HEK293 (cell line): ENCODE measurements around the gene CKS2.

Source experiments
- GLI4 ChIP-seq: fragments of 450-650 bp; formaldehyde crosslinking; IDR thresholded peaks from 2 replicates; pipeline ENCODE4 v1.5.1; 2016; ENCODE audit warnings: missing biosample characterization, missing genetic modification characterization
- KLF8 ChIP-seq: fragments of 450-650 bp; formaldehyde crosslinking; IDR thresholded peaks from 2 replicates; pipeline ENCODE4 v1.5.1; 2016; ENCODE audit warnings: missing biosample characterization, missing genetic modification characterization
- ZBTB8A ChIP-seq: fragments of 450-650 bp; formaldehyde crosslinking; IDR thresholded peaks from 2 replicates; pipeline ENCODE4 v1.5.1; 2016; ENCODE audit warnings: missing biosample characterization, missing genetic modification characterization
- ZNF311 ChIP-seq: fragments of 450-650 bp; formaldehyde crosslinking; IDR thresholded peaks from 2 replicates; pipeline ENCODE4 v1.5.1; 2017; ENCODE audit warnings: missing biosample characterization, missing genetic modification characterization, borderline replicate concordance
- ZNF335 ChIP-seq: fragments of 450-650 bp; formaldehyde crosslinking; conservative IDR thresholded peaks from 2 replicates; pipeline ENCODE4 v1.5.1; 2016; ENCODE audit warnings: missing biosample characterization, missing genetic modification characterization
- ZNF48 ChIP-seq: fragments of 450-650 bp; formaldehyde crosslinking; IDR thresholded peaks from 2 replicates; pipeline ENCODE4 v1.5.1; 2016; ENCODE audit warnings: missing biosample characterization, missing genetic modification characterization
- ZNF624 ChIP-seq: fragments of 450-650 bp; formaldehyde crosslinking; IDR thresholded peaks from 2 replicates; pipeline ENCODE4 v1.5.1; 2017; ENCODE audit warnings: missing biosample characterization, missing genetic modification characterization
- ZNF747 ChIP-seq: fragments of 450-650 bp; formaldehyde crosslinking; IDR thresholded peaks from 2 replicates; pipeline ENCODE4 v1.5.1; 2016; ENCODE audit warnings: missing biosample characterization, missing genetic modification characterization
- ZNF830 ChIP-seq: fragments of 450-650 bp; IDR thresholded peaks from 2 replicates; pipeline ENCODE4 v1.5.0; 2018; ENCODE audit warnings: missing biosample characterization, missing genetic modification characterization, low read depth, mild to moderate bottlenecking, moderate library complexity
- TF ChIP-seq, protein P1 (sequence below): fragments of 450-650 bp; formaldehyde crosslinking; IDR thresholded peaks from 2 replicates; pipeline ENCODE4 v1.5.1; 2016; ENCODE audit warnings: missing biosample characterization, missing genetic modification characterization
- TF ChIP-seq, protein P2 (sequence below): fragments of 450-650 bp; formaldehyde crosslinking; IDR thresholded peaks from 2 replicates; pipeline ENCODE4 v1.5.1; 2016; ENCODE audit warnings: missing biosample characterization, missing genetic modification characterization

DNA sequence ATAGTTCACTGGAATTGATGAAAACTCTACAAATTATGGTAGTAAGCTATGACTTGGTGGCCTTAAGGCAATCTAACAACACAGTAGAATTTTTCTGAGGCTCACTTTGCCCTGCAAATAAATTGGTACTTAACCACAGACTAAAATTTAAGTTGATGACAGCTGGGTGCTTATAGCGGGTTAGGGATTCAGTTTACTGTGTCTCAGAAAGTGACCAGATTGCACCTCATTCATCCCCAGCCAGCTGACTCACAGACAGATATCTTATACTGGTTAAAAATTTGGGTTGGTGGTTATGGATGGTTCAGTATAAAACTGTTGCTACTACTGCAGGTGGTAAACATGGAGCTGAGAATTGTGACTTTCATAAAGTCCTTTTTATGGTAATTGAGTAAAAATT, 2.8 kb downstream of the CKS2 start:
- TF ChIP-seq, protein P1, sequence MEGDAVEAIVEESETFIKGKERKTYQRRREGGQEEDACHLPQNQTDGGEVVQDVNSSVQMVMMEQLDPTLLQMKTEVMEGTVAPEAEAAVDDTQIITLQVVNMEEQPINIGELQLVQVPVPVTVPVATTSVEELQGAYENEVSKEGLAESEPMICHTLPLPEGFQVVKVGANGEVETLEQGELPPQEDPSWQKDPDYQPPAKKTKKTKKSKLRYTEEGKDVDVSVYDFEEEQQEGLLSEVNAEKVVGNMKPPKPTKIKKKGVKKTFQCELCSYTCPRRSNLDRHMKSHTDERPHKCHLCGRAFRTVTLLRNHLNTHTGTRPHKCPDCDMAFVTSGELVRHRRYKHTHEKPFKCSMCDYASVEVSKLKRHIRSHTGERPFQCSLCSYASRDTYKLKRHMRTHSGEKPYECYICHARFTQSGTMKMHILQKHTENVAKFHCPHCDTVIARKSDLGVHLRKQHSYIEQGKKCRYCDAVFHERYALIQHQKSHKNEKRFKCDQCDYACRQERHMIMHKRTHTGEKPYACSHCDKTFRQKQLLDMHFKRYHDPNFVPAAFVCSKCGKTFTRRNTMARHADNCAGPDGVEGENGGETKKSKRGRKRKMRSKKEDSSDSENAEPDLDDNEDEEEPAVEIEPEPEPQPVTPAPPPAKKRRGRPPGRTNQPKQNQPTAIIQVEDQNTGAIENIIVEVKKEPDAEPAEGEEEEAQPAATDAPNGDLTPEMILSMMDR (tag by site-specific recombination): no peak
- TF ChIP-seq ZNF311 (tag by site-specific recombination): no peak
- TF ChIP-seq GLI4 (tag by site-specific recombination): no peak
- no peak for TF ChIP-seq ZNF48 (tag by site-specific recombination)
- no peak for TF ChIP-seq ZNF830 (tag by site-specific recombination)
- no peak for TF ChIP-seq KLF8
- no peak for TF ChIP-seq ZBTB8A (tag by site-specific recombination)
- TF ChIP-seq ZNF335: no peak
- TF ChIP-seq ZNF747 (tag by site-specific recombination): no peak
- no peak for TF ChIP-seq ZNF624 (tag by site-specific recombination)
- TF ChIP-seq, protein P2, sequence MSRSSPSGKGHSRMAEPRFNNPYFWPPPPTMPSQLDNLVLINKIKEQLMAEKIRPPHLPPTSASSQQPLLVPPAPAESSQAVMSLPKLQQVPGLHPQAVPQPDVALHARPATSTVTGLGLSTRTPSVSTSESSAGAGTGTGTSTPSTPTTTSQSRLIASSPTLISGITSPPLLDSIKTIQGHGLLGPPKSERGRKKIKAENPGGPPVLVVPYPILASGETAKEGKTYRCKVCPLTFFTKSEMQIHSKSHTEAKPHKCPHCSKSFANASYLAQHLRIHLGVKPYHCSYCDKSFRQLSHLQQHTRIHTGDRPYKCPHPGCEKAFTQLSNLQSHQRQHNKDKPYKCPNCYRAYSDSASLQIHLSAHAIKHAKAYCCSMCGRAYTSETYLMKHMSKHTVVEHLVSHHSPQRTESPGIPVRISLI (tag by site-specific recombination): no peak
